NK-92 (cell line): ENCODE measurements around the gene DGLUCY.
"Not testable (repeated sequence)": the region's sequence is repeated elsewhere in the genome, so short reads cannot be mapped to it uniquely, and the experiment has no call there.

Experiments used
- DNase-seq: peaks from one replicate; lab custom pipeline; 2025; ENCODE audit not compliant: unreplicated experiment; lab: John Stamatoyannopoulos, UW

Gene DGLUCY

GRCh38 chr14:91108941-91109611 is 4.8 kb upstream of the DGLUCY start:
- no peak for DNase-seq

GRCh38 chr14:91111443-91111842 is 2.4 kb upstream of the DGLUCY start:
- no peak for DNase-seq

GRCh38 chr14:91112194-91112593 is 1.7 kb upstream of the DGLUCY start:
- DNase-seq = no peak

- no peak for DNase-seq
Measured at GRCh38 chr14:91114079-91115065, 499 bp downstream of the DGLUCY start.

GRCh38 chr14:91115986-91116770 is 2.3 kb downstream of the DGLUCY start:
- DNase-seq = no peak

- DNase-seq = no peak
Measured at GRCh38 chr14:91116913-91117588, 3.2 kb downstream of the DGLUCY start.

GRCh38 chr14:91117960-91118359 is 4.1 kb downstream of the DGLUCY start:
- DNase-seq = no peak

- DNase-seq = no peak
Measured at GRCh38 chr14:91118511-91119068, 4.7 kb downstream of the DGLUCY start.

- DNase-seq = no peak
Measured at GRCh38 chr14:91119556-91120311, 5.9 kb downstream of the DGLUCY start.

GRCh38 chr14:91123201-91123600 is 9.3 kb downstream of the DGLUCY start:
- no peak for DNase-seq

- DNase-seq = not testable (repeated sequence)
Measured at GRCh38 chr14:91124406-91125270, 10.8 kb downstream of the DGLUCY start.

- no peak for DNase-seq
Measured at GRCh38 chr14:91125271-91125660, 11.4 kb downstream of the DGLUCY start.

- no peak for DNase-seq
Measured at GRCh38 chr14:91125801-91126200, 11.9 kb downstream of the DGLUCY start.

GRCh38 chr14:91126761-91127160 is 12.9 kb downstream of the DGLUCY start:
- no peak for DNase-seq

GRCh38 chr14:91127401-91127801 is 13.5 kb downstream of the DGLUCY start:
- no peak for DNase-seq

- DNase-seq = no peak
Measured at GRCh38 chr14:91127924-91128323, 14.1 kb downstream of the DGLUCY start.

GRCh38 chr14:91128699-91129098 is 14.8 kb downstream of the DGLUCY start:
- DNase-seq = no peak

- DNase-seq = no peak
Measured at GRCh38 chr14:91129261-91129660, 15.4 kb downstream of the DGLUCY start.

- no peak for DNase-seq
Measured at GRCh38 chr14:91135039-91135438, 21.2 kb downstream of the DGLUCY start.
